GM12878 (cell line): ENCODE measurements around the gene LIN7A. TPM values are rescaled to one million over a fixed set of nuclear protein-coding genes. Genes with fewer than 3 reads are reported as not detected.

Experiments
- ATAC-seq: fragments of 200-7000 bp; cut with Tn5 transposase; 3 replicates; pipeline ENCODE4 v1.9.1; 2020; ENCODE audit warnings: mild to moderate bottlenecking, moderate library complexity
- Bru-seq: library from RNA; stranded (reverse); fragments of 400-500 nt; gene quantifications from one replicate; lab custom pipeline; 2021; lab: Mats Ljungman, UMichigan
- BruChase-seq, 2 experiments: library from RNA; stranded (reverse); fragments of 400-500 nt; gene quantifications; one replicate each; lab custom pipeline; 2021; lab: Mats Ljungman, UMichigan
- BruUV-seq: library from RNA; stranded (reverse); fragments of 400-500 nt; replicated peaks from 2 replicates; lab custom pipeline; 2021; lab: Mats Ljungman, UMichigan
- CTCF ChIA-PET: fragments of 300-600 bp; sonication (Branson Sonifier 250); formaldehyde crosslinking; extraction: SDS; loops from one replicate; lab custom pipeline; 2021; ENCODE audit warnings: inconsistent platforms; lab: Yijun Ruan, JAX
- POLR2A ChIA-PET: fragments of 350-600 bp; formaldehyde crosslinking; extraction: SDS; loops from one replicate; lab custom pipeline; 2021; ENCODE audit warnings: inconsistent platforms; lab: Charles Lee
- RAD21 ChIA-PET: fragments of 300-600 bp; sonication (Branson Sonifier 250); formaldehyde crosslinking; loops from one replicate; lab custom pipeline; 2023; ENCODE audit warnings: antibody characterized with exemption; ENCODE audit not compliant: unreplicated experiment; lab: Charles Lee
- SMC1A ChIA-PET: fragments of 300-600 bp; sonication (Branson Sonifier 250); formaldehyde crosslinking; loops from one replicate; lab custom pipeline; 2023; ENCODE audit not compliant: unreplicated experiment, uncharacterized antibody; lab: Charles Lee
- DNase-seq: peaks from one replicate; pipeline ENCODE4 v3.0.0-alpha.2; 2011; ENCODE audit warnings: low read depth, low spot score
- FAIRE-seq: peaks from 3 replicates; lab custom pipeline; 2011; peaks lifted over from hg19 to GRCh38; lab: Jason Lieb, UNC
- H2AFZ ChIP-seq: 2 replicates; pipeline ENCODE4 v1.6.0; 2011; ENCODE audit warnings: low read depth, low read length, control low read depth; ENCODE audit not compliant: control insufficient read depth
- H3K27ac ChIP-seq: 2 replicates; pipeline ENCODE4 v1.5.1; 2011; ENCODE audit warnings: control low read depth; ENCODE audit not compliant: control insufficient read depth, insufficient read depth
- H3K27me3 ChIP-seq, 2 experiments: replicated peaks in 1 of 2; 2 replicates each; pipeline versions ENCODE4 v1.6.0 to v1.6.1; 2011; ENCODE audit warnings: low read length in 1 of 2; ENCODE audit not compliant: control insufficient read depth in 2 of 2, insufficient read depth in 2 of 2
- H3K36me3 ChIP-seq, 2 experiments: 2 replicates each; pipeline ENCODE4 v1.5.1; 2011; ENCODE audit warnings: low read length in 1 of 2; ENCODE audit not compliant: control insufficient read depth in 2 of 2, insufficient read depth in 2 of 2
- H3K4me1 ChIP-seq: 2 replicates; pipeline ENCODE4 v1.6.1; 2011; ENCODE audit warnings: mild to moderate bottlenecking, low read length, moderate library complexity, mixed read lengths; ENCODE audit not compliant: control insufficient read depth, insufficient read depth
- H3K4me2 ChIP-seq: 2 replicates; pipeline ENCODE4 v1.6.0; 2011; ENCODE audit warnings: control low read depth; ENCODE audit not compliant: control insufficient read depth, insufficient read depth
- H3K4me3 ChIP-seq: fragments of 200-600 bp; sonication (generic); 2 replicates; pipeline ENCODE4 v1.5.1; 2016
- H3K79me2 ChIP-seq: 2 replicates; pipeline ENCODE4 v1.6.0; 2011; ENCODE audit warnings: low read length; ENCODE audit not compliant: control insufficient read depth, insufficient read depth
- H3K9ac ChIP-seq: 2 replicates; pipeline ENCODE4 v1.8.0; 2011; ENCODE audit warnings: low read length, control low read depth, mixed read lengths; ENCODE audit not compliant: control insufficient read depth, insufficient read depth
- H3K9me3 ChIP-seq: replicated peaks from 3 replicates; pipeline ENCODE4 v1.5.1; 2011; ENCODE audit warnings: mild to moderate bottlenecking, low read length; ENCODE audit not compliant: control insufficient read depth, insufficient read depth
- H4K20me1 ChIP-seq: 2 replicates; pipeline ENCODE4 v1.6.0; 2011; ENCODE audit not compliant: control insufficient read depth, insufficient read depth
- CHD2 ChIP-seq: IDR thresholded peaks from 2 replicates; pipeline ENCODE4 v1.6.1; 2011; ENCODE audit warnings: low read depth, low read length, improper control_type of control experiment, borderline replicate concordance
- SMAD5 ChIP-seq: IDR thresholded peaks from 2 replicates; pipeline ENCODE4 v1.6.1; 2016; ENCODE audit warnings: antibody characterized with exemption, low read depth
- SUPT20H ChIP-seq: IDR thresholded peaks from 2 replicates; pipeline ENCODE4 v1.6.1; 2011; ENCODE audit warnings: low read depth, mild to moderate bottlenecking, low read length, moderate library complexity, borderline replicate concordance; ENCODE audit not compliant: control insufficient read depth
- ZNF24 ChIP-seq: fragments of 450-650 bp; IDR thresholded peaks from 2 replicates; pipeline ENCODE4 v1.6.1; 2017; ENCODE audit warnings: antibody characterized with exemption, mild to moderate bottlenecking
- WGBS: methylation state at CpG from one replicate; pipeline ENCODE4 v1.1.6; 2016; ENCODE audit warnings: low lambda C conversion rate; ENCODE audit not compliant: insufficient replicate concordance, insufficient coverage; ENCODE audit errors: missing lambda C conversion rate; 5-methylcytosine and 5-hydroxymethylcytosine counted together
- in situ Hi-C: fragments of 300-500 bp; cut with MboI; formaldehyde crosslinking; loops from 9 replicates; pipeline ENCODE4 v1.14.3; 2018; ENCODE audit warnings: mixed read lengths
- intact Hi-C: fragments of 100-400 bp; cut with micrococcal nuclease; formaldehyde crosslinking; loops from one replicate; pipeline ENCODE4 v1.14.2; 2022; ENCODE audit not compliant: unreplicated experiment
- long read RNA-seq, 2 experiments: library from polyadenylated mRNA; unstranded; transcript quantifications; one replicate each; pipeline ENCODE4 v2.0.0, GENCODE V29; 2019 to 2020
- polyA minus RNA-seq, 3 experiments: library from RNA; depleted of rRNA, polyadenylated mRNA; stranded (reverse); fragments of >200 nt; gene quantifications; 2 replicates each; pipeline ENCODE4 v1.2.3, GENCODE V29; 2011
- polyA plus RNA-seq, 11 experiments: library from polyadenylated mRNA; depleted of rRNA in 4 of 11; unstranded in 6 of 11; stranded (reverse) in 5 of 11; fragments of >200 nt; fragmentation: Nextera tagmentation in 4 of 11; fragmentation: Illumina TruSeq in 1 of 11; extraction: Ambion mirVana in 4 of 11; extraction: Trizol in 1 of 11; gene quantifications; 1 replicate in 1 of 11; 2 replicates in 10 of 11; pipeline versions ENCODE4 v1.2.1 to v1.2.3, GENCODE V29; 2011 to 2016; ENCODE audit warnings: inconsistent platforms in 2 of 11, missing spikeins in 2 of 11, low read depth in 1 of 11
- total RNA-seq, 4 experiments: library from RNA; depleted of rRNA in 3 of 4; stranded (reverse); fragments of >200 nt in 3 of 4; fragmentation: Illumina TruSeq in 1 of 4; extraction: Trizol in 1 of 4; gene quantifications; 2 replicates each; pipeline versions ENCODE4 v1.2.1 to v1.2.3, GENCODE V29; 2013 to 2021

LIN7A gene, protein sequence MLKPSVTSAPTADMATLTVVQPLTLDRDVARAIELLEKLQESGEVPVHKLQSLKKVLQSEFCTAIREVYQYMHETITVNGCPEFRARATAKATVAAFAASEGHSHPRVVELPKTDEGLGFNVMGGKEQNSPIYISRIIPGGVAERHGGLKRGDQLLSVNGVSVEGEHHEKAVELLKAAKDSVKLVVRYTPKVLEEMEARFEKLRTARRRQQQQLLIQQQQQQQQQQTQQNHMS
- 0.06 and 0.17 TPM in 2 replicates for total RNA-seq (2013; cell fraction: nucleolus; rRNA removed)
- total RNA-seq (2014; rRNA removed) (0.06 and 0.93 TPM in 2 replicates), total RNA-seq (2014; rRNA removed; fragmentation: Illumina TruSeq; extraction: Trizol) (0.04 and 0.05 TPM in 2 replicates), total RNA-seq (2021) (0.08 and 0.35 TPM in 2 replicates), polyA plus RNA-seq (2011; rRNA removed) (0.50 and 1.5 TPM in 2 replicates), polyA plus RNA-seq (2014; fragmentation: Illumina TruSeq; extraction: Trizol) (0.16 and 0.26 TPM in 2 replicates), polyA plus RNA-seq (2014; fragmentation: Nextera tagmentation; extraction: Ambion mirVana) (under 1 TPM; 0.44 to 0.71 TPM), polyA plus RNA-seq (2014; rRNA removed) (0.11 TPM in 1 of 2 replicates, not detected in the other), polyA plus RNA-seq (2016; fragmentation: Nextera tagmentation; extraction: Ambion mirVana) (under 1 TPM; 0.35 to 0.93 TPM), polyA minus RNA-seq (2011; rRNA and poly(A)+ RNA removed) (0.31 and 0.44 TPM in 2 replicates), Bru-seq, nascent RNA (percentile 27 among the genes with signal in this experiment), BruChase-seq, experiment 1, labeled RNA remaining after a 6-hour chase (percentile 16 among the genes with signal in this experiment), BruChase-seq, experiment 2, labeled RNA remaining after a 2-hour chase (percentile 16 among the genes with signal in this experiment)
- 1.1 TPM for polyA plus RNA-seq (2011; ENCODE audit: low read depth)
- polyA plus RNA-seq (2011; cell fraction: cytosol; rRNA removed) = 0.27 and 0.69 TPM in 2 replicates
- 0.31 and 0.55 TPM in 2 replicates for polyA plus RNA-seq (2011; cell fraction: nucleus; rRNA removed)
- 2.2 and 2.3 TPM in 2 replicates for polyA plus RNA-seq (2012)
- not detected in 2 replicates for polyA minus RNA-seq (2011; cell fraction: cytosol; rRNA and poly(A)+ RNA removed)
- polyA minus RNA-seq (2011; cell fraction: nucleus; rRNA and poly(A)+ RNA removed) = 0.19 and 0.36 TPM in 2 replicates
- long read RNA-seq, experiment 1, partial matches to known transcripts = 1 of 1 reads
- long read RNA-seq, experiment 1, other reads (novel, unspliced or antisense) = 0 of 1 reads
- long read RNA-seq, experiment 2, partial matches to known transcripts = 0 of 9 reads
- long read RNA-seq, experiment 2, other reads (novel, unspliced or antisense) = 9 of 9 reads

DNA sequence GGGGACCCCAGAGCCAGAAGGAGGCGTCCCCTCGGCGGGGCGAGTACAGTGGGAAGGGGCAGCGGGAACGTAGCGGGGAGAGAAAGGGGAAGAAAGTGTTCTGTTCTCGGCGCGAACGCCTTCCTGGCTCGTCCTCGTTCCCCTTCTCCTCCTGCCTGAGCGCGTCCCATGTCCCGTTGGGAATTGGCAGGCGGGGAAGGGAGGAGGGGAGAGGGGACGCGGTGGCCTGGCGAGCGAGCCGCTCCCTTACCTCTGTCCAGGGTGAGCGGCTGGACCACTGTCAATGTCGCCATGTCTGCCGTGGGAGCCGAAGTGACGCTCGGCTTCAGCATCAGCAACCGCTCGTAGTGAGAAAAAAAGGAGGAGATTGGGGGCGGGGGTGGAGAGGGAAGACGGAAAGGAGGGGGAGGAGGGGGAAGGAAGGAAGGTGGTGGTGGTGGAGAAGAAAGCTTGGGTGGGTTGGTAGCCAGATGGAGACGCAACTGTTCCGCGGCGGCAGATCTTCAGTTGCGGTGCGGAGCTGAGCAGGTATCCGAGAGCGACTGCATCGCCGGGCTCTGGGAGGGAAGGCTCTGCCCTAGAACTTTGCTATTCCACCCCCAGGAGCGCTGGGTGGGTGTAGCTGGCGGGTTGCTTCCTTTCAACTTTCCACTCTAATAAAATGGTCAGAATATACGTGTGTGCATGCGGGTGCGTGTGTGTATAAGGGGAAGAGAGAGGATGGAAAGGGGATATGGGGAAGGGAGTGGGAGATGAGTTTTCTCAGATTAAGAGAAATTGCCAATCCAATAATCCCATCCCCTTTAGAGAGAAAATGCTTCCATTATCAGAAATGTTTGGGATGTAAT, at the start of gene LIN7A:
Gene LIN7A (minus strand): TSS at position 544 of the 848 bp plus-strand sequence. CDS start 212 bp downstream, at position 332.
- Histone ChIP-seq H3K36me3 (no peaks in the 10 kb centered on the region), H2AFZ (peak within 1 kb of the TSS; percentile 31), H3K27ac (no peak within 1 kb of the TSS), H3K4me1 (no peaks in the 10 kb centered on the region), H3K79me2 (no peaks in the 10 kb centered on the region), H3K9me3 (no peaks in the 10 kb centered on the region), H3K4me2 (peak within 1 kb of the TSS; percentile 94), H4K20me1 (no peaks in the 10 kb centered on the region), H3K27me3 (peaks cover 7 to 10% of the 10 kb centered on the region in 2 experiments; a peak in 3 of 4 replicates), H3K9ac (peak within 1 kb of the TSS; percentile 25; the same call in 1 of the 2 replicates), H3K4me3 (peak within 1 kb of the TSS; percentile 53)
- 38% methylated on average over 33 of the region's 47 CpGs for WGBS
- SMC1A ChIA-PET = interaction anchor here (1.2 kb wide), 1 partner anchor 100 kb away, joined by 3 read pairs; no protein-coding TSS in a partner anchor
- in situ Hi-C loops (no loop called here), intact Hi-C loops (loop anchor here (5.0 kb wide), 1 partner anchor 175 kb away; no protein-coding TSS in a partner anchor)
- ATAC-seq (no peak; the same call in none of the 3 replicates), DNase-seq (no peak), FAIRE-seq (no peak)
- BruUV-seq = no TSS peak
- CTCF ChIA-PET = no interaction called here
- POLR2A ChIA-PET = no interaction called here
- TF ChIP-seq SUPT20H = no peak
- no peak for TF ChIP-seq ZNF24
- TF ChIP-seq SMAD5 = no peak
- no peak for TF ChIP-seq CHD2
- RAD21 ChIA-PET = no interaction called here
